A549 (cell line): Measurements from ENCODE around the gene FIBIN.

Experiments
- CBX2 ChIP-seq: fragments of 200-600 bp; sonication (generic); IDR thresholded peaks from 2 replicates; pipeline ENCODE4 v1.6.1; 2016; ENCODE audit warnings: low read depth, mild to moderate bottlenecking, borderline replicate concordance
- CEBPB ChIP-seq, 2 experiments: fragments of >200 bp in 1 of 2; sonication (Bioruptor Twin) in 1 of 2; formaldehyde crosslinking in 1 of 2; IDR thresholded peaks; 2 replicates each; pipeline ENCODE4 v1.6.1; 2012 to 2016
- EP300 ChIP-seq, 2 experiments: fragments of >200 bp; sonication (Bioruptor Twin); formaldehyde crosslinking; IDR thresholded peaks; 2 replicates in 1 of 2; 3 replicates in 1 of 2; pipeline ENCODE4 v1.6.1; 2016 to 2017
- POLR2A ChIP-seq: IDR thresholded peaks from 2 replicates; pipeline ENCODE4 v1.6.1; 2012; ENCODE audit warnings: mild to moderate bottlenecking, low read length
- RAD21 ChIP-seq, 2 experiments: fragments of >200 bp in 1 of 2; sonication (Bioruptor Twin) in 1 of 2; formaldehyde crosslinking in 1 of 2; IDR thresholded peaks in 1 of 2; conservative IDR thresholded peaks in 1 of 2; 2 replicates in 1 of 2; 3 replicates in 1 of 2; pipeline ENCODE4 v1.6.1; 2012 to 2018; ENCODE audit warnings: inconsistent platforms in 1 of 2
- TF ChIP-seq, protein P1 (sequence below): fragments of >200 bp; sonication (Bioruptor Twin); formaldehyde crosslinking; IDR thresholded peaks from 3 replicates; pipeline ENCODE4 v1.5.1; 2016
- TF ChIP-seq, protein P2 (sequence below): IDR thresholded peaks from 2 replicates; pipeline ENCODE4 v1.6.1; 2012
- TF ChIP-seq, protein P3 (sequence below): fragments of 150-350 bp; IDR thresholded peaks from 2 replicates; pipeline ENCODE4 v1.6.1; 2014; ENCODE audit warnings: low read depth, mild to moderate bottlenecking, low read length
- TF ChIP-seq, protein P4 (sequence below): fragments of 250-450 bp; sonication (Bioruptor Pico); IDR thresholded peaks from 2 replicates; pipeline ENCODE4 v1.5.0; 2021; ENCODE audit warnings: mild to moderate bottlenecking, moderate library complexity, borderline replicate concordance

DNA sequence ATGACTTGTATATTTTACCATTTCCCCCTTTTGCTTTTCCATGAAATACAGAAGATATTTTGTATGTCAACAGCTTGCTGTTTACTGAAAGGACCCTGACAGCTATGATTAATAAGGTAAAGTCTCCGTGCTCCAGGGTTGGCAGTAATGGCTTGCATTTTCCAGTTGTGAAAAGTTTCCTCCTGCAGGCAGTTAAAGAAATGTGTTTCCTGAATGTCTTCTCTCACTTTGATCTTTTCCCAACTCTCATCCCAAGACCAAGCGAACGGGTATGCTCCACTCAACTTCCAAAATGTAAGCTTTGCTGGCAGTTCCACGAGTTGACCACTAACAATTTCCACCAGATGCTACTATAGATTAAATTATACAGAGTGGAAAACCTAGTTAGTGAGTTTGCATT is 8.9 kb downstream of the FIBIN start:
- no peak for TF ChIP-seq CBX2
- TF ChIP-seq, protein P1, sequence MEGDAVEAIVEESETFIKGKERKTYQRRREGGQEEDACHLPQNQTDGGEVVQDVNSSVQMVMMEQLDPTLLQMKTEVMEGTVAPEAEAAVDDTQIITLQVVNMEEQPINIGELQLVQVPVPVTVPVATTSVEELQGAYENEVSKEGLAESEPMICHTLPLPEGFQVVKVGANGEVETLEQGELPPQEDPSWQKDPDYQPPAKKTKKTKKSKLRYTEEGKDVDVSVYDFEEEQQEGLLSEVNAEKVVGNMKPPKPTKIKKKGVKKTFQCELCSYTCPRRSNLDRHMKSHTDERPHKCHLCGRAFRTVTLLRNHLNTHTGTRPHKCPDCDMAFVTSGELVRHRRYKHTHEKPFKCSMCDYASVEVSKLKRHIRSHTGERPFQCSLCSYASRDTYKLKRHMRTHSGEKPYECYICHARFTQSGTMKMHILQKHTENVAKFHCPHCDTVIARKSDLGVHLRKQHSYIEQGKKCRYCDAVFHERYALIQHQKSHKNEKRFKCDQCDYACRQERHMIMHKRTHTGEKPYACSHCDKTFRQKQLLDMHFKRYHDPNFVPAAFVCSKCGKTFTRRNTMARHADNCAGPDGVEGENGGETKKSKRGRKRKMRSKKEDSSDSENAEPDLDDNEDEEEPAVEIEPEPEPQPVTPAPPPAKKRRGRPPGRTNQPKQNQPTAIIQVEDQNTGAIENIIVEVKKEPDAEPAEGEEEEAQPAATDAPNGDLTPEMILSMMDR: no peak
- no peak for TF ChIP-seq CEBPB (IDR thresholded peaks at IDR 0.05)
- no peak for TF ChIP-seq RAD21 (conservative IDR thresholded peaks at IDR 0.05 in 1 of 2, IDR thresholded peaks at IDR 0.05 in 1 of 2)
- no peak for TF ChIP-seq POLR2A
- TF ChIP-seq, protein P2, sequence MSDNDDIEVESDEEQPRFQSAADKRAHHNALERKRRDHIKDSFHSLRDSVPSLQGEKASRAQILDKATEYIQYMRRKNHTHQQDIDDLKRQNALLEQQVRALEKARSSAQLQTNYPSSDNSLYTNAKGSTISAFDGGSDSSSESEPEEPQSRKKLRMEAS: no peak
- TF ChIP-seq EP300 (IDR thresholded peaks at IDR 0.05): no peak
- TF ChIP-seq, protein P3, sequence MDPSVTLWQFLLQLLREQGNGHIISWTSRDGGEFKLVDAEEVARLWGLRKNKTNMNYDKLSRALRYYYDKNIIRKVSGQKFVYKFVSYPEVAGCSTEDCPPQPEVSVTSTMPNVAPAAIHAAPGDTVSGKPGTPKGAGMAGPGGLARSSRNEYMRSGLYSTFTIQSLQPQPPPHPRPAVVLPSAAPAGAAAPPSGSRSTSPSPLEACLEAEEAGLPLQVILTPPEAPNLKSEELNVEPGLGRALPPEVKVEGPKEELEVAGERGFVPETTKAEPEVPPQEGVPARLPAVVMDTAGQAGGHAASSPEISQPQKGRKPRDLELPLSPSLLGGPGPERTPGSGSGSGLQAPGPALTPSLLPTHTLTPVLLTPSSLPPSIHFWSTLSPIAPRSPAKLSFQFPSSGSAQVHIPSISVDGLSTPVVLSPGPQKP: no peak
- TF ChIP-seq, protein P4, sequence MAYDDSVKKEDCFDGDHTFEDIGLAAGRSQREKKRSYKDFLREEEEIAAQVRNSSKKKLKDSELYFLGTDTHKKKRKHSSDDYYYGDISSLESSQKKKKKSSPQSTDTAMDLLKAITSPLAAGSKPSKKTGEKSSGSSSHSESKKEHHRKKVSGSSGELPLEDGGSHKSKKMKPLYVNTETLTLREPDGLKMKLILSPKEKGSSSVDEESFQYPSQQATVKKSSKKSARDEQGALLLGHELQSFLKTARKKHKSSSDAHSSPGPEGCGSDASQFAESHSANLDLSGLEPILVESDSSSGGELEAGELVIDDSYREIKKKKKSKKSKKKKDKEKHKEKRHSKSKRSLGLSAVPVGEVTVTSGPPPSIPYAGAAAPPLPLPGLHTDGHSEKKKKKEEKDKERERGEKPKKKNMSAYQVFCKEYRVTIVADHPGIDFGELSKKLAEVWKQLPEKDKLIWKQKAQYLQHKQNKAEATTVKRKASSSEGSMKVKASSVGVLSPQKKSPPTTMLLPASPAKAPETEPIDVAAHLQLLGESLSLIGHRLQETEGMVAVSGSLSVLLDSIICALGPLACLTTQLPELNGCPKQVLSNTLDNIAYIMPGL: no peak
